Skeletal muscle tissue (tissue), 4 donors: ENCODE results near the gene NOX3. TPM values are rescaled to one million over a fixed set of nuclear protein-coding genes. Genes with fewer than 3 reads are reported as not detected.

Source experiments
- H3K27ac ChIP-seq: one replicate; pipeline ENCODE4 v1.7.0; 2013; ENCODE audit warnings: mild to moderate bottlenecking, low read depth, low read length, inconsistent platforms
- H3K27me3 ChIP-seq, 3 donors: one replicate each; pipeline ENCODE4 v1.7.0; 2013; ENCODE audit warnings: low read length in 3 of 3; ENCODE audit not compliant: control insufficient read depth in 3 of 3, insufficient read depth in 3 of 3
- H3K36me3 ChIP-seq, 3 donors: one replicate each; pipeline ENCODE4 v1.7.0; 2013; ENCODE audit warnings: low read length in 3 of 3; ENCODE audit not compliant: control insufficient read depth in 3 of 3, insufficient read depth in 3 of 3
- H3K4me1 ChIP-seq, 3 donors: one replicate each; pipeline ENCODE4 v1.7.0; 2013; ENCODE audit warnings: low read length in 3 of 3, mild to moderate bottlenecking in 3 of 3; ENCODE audit not compliant: control insufficient read depth in 3 of 3, insufficient read depth in 3 of 3
- H3K4me3 ChIP-seq, 3 donors: one replicate each; pipeline ENCODE4 v1.7.0; 2013; ENCODE audit warnings: low read length in 3 of 3
- H3K9ac ChIP-seq, 3 donors: one replicate each; pipeline ENCODE4 v1.7.0; 2013; ENCODE audit warnings: low read length in 3 of 3, mild to moderate bottlenecking in 3 of 3, moderate library complexity in 2 of 3, low read depth in 1 of 3
- H3K9me3 ChIP-seq, 3 donors: one replicate each; pipeline ENCODE4 v1.7.0; 2013; ENCODE audit warnings: low read length in 3 of 3; ENCODE audit not compliant: control insufficient read depth in 3 of 3
- total RNA-seq: library from RNA; depleted of rRNA; stranded (reverse); fragments of >200 nt; gene quantifications from one replicate; pipeline ENCODE4 v1.2.3, GENCODE V29; 2014
- donor health status: Osteomylitis.

The NOX3 gene
- total RNA-seq, 1 donor from 2014 or later, result not detected

DNA sequence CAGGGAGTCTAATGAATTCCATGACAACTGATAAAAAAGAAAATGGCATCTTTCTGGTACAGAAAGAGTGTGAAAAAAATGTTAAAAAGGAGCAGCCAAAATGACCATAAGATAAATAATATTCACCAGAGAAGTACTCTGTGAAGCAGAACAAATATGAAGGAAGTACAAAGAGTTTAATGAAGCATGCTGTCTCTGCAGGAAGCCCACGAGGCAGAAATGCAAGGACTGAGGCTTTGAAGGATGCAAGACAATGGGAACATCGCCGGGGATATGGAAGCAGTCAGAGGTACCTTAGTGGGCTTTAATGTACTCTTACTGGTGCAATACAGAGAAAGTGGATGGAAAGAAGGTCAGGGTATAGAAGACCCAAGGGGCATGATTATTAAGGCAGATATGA lies 50.7 kb downstream of the NOX3 start:
- Histone ChIP-seq H3K27me3 (no peaks in the 10 kb centered on the region), H3K27ac (no peak overlapping the region), H3K4me1 (no peaks in the 10 kb centered on the region), H3K36me3 (no peaks in the 10 kb centered on the region), H3K9ac (no peak overlapping the region), H3K9me3 (no peaks in the 10 kb centered on the region), H3K4me3 (no peak overlapping the region)

DNA sequence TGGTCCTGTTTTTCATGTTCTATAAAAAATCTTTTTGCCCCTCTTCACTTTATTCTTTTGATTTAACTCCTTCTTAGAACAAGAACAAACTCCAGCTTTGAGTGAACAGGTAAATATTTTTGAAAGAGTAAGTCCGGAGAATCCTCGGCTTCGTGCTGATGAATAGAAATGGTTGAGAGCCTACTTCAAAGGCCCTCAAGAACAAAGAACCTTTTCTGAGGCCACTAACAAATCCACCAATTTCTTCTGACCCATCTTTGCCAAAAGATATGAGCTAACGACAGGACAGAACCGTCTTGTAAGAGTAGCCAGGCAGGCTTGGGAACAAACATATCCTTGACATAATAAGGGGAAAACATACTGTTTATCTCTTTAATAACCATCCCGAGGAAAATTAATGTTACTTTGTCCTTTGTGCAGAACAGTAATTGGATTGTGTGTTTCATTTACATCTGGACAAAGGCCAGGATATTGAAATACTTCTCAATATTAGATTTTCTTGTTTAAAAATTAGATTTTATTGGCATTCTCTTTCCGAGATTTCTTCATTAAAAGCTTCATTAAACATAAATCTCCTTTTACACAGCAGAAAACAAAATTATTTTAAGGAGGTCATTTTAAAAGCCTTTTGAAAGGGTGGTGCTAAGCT lies 52.9 kb downstream of the NOX3 start:
- Histone ChIP-seq H3K4me1 (no peaks in the 10 kb centered on the region), H3K36me3 (no peaks in the 10 kb centered on the region), H3K4me3 (no peak overlapping the region), H3K9me3 (no peaks in the 10 kb centered on the region), H3K27ac (no peak overlapping the region), H3K9ac (no peak overlapping the region), H3K27me3 (no peaks in the 10 kb centered on the region)

DNA sequence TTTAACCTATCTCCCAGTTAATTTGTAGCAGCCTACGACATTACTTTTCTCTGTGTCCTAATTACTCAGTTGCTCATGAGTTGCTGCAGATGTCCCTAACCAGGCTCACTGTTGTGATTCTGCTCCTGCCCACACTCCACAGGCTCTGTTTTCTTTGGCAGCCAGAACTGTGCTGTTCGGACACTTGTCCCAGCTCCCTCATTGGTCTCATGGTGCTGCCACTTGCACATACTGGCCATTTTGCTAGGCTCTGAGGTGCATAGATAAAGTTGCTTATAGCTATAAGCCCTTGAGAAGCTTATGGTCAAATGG lies 55.0 kb downstream of the NOX3 start:
- no peak overlapping the region for H3K27ac ChIP-seq

DNA sequence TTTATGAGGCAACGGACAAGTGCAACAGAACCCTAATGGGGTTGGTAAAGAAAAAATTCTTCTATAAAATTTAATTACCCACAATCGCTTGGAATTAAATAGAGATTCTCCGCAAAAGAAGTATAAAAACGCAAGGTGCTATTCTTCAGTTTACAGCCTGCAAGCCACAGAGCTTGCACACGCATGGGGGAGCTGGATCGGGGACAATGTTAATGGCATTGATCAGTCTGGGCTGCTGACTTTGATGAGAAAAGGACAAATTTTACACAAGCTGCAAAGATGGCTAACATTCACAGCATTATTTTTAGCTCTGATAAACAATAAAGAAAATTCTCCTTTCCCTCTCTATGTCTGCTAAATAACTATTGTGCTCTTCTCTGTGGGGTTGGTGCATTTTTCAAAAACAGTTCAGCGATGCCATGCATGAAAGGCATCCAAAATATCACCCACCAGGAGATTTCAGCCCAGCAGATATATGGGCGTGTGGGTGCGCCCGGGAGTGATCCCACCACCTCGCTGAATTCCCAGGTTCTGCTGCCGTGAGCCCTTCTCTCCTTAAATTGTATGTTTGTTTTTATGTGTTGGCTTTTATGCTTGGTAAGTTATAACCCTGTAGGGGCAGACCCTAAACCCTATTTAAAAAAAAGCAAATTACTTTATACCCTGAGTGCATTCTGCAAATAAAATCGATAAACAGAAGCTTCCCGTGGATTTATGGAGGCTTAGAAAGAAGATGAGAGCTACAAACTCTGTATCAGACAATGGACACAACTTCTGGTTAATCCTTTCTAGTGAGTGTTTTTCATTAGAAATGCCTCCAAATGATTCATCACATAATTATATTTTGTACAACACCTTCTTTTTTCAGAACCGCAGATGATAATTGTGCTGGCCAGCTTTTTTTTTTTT lies 55.6 kb downstream of the NOX3 start:
- H3K36me3 ChIP-seq, result no peaks in the 10 kb centered on the region
- H3K9ac ChIP-seq, result no peak overlapping the region
- H3K27ac ChIP-seq, result no peak overlapping the region
- no peaks in the 10 kb centered on the region for H3K4me1 ChIP-seq
- no peaks in the 10 kb centered on the region for H3K9me3 ChIP-seq
- H3K4me3 ChIP-seq, result no peak overlapping the region
- H3K27me3 ChIP-seq, result no peaks in the 10 kb centered on the region

More for the DNA sequence above, 55.0 kb downstream of the NOX3 start:
- Histone ChIP-seq H3K4me3 (no peak overlapping the region), H3K9me3 (no peaks in the 10 kb centered on the region), H3K36me3 (no peaks in the 10 kb centered on the region), H3K9ac (no peak overlapping the region), H3K27me3 (no peaks in the 10 kb centered on the region), H3K4me1 (no peaks in the 10 kb centered on the region)

DNA sequence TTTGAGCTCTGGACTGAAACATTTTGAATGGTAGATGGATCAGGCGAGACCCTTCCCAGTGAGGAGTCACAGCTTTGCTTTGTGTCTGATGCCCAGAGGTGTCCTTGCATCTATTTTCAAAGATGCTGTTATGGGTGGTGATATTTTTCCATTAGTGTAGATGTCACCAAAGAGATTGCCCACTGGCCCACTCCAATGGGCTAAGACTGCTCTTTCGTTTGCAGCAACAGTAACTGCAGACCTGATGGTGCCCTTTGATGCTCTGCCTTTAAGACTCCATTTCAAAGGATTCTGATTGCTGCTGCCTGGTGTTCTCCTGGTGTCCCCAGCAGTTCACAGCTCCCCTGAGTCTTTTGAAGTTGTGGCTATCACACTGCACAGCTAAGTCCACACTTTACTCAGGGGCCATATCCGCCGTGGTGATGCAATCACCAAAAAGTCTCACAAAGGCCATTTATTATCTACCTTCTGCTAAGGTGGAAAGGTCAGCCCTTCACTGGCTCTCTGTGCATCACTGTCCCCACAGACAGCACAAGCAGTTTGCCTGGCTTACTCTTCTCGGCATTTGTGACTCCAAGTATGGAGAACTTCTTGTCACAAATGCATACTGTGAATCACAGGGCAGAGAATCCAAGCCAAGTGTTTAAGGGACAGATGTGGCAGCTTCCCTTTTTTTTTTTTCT lies 56.4 kb downstream of the NOX3 start:
- Histone ChIP-seq H3K4me1 (no peaks in the 10 kb centered on the region), H3K27ac (no peak overlapping the region), H3K27me3 (no peaks in the 10 kb centered on the region), H3K9me3 (no peaks in the 10 kb centered on the region), H3K36me3 (no peaks in the 10 kb centered on the region), H3K9ac (no peak overlapping the region), H3K4me3 (no peak overlapping the region)

DNA sequence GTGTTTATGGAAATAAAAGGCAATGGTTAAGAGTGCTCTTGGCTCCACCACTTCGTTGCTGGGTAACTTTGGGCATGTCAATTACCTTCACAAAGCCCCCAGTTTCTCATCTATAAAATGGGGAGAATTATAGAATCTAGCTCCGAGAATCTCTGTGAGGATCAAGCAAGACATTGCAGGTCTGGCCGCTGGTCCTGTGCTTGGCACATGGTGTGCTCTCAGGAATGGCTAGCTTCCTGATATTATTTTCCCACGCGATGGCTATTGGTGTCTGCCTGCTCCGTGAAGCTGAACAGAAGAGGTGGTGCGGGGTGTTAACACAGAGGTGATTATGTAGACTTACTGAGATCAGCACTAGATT lies 57.0 kb downstream of the NOX3 start:
- no peak overlapping the region for H3K9ac ChIP-seq
- H3K27me3 ChIP-seq, result no peaks in the 10 kb centered on the region
- H3K4me1 ChIP-seq, result no peaks in the 10 kb centered on the region
- H3K27ac ChIP-seq, result no peak overlapping the region
- H3K4me3 ChIP-seq, result no peak overlapping the region
- no peaks in the 10 kb centered on the region for H3K9me3 ChIP-seq
- H3K36me3 ChIP-seq, result no peaks in the 10 kb centered on the region

DNA sequence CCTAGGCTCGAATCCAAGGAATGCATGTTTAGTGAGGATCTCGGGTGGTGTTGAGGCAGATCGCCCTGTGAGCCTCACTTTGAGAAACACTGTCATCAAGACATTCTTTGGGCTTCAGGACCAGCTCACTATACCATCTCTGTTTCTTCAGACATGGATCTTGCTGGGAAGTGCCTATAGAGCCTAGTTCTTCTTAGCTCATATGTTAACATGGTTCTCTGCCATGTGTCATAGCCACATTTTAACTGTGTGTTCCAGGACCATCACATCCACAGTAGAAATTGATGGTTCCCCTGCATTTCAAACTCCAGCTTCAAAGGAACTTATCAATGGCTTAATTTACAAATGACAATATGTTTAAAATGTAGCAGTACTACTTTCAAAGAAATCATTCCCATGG lies 57.4 kb downstream of the NOX3 start:
- H3K9ac ChIP-seq, result no peak overlapping the region
- H3K9me3 ChIP-seq, result no peaks in the 10 kb centered on the region
- no peaks in the 10 kb centered on the region for H3K27me3 ChIP-seq
- H3K4me3 ChIP-seq, result no peak overlapping the region
- no peak overlapping the region for H3K27ac ChIP-seq
- no peaks in the 10 kb centered on the region for H3K36me3 ChIP-seq
- H3K4me1 ChIP-seq, result no peaks in the 10 kb centered on the region

DNA sequence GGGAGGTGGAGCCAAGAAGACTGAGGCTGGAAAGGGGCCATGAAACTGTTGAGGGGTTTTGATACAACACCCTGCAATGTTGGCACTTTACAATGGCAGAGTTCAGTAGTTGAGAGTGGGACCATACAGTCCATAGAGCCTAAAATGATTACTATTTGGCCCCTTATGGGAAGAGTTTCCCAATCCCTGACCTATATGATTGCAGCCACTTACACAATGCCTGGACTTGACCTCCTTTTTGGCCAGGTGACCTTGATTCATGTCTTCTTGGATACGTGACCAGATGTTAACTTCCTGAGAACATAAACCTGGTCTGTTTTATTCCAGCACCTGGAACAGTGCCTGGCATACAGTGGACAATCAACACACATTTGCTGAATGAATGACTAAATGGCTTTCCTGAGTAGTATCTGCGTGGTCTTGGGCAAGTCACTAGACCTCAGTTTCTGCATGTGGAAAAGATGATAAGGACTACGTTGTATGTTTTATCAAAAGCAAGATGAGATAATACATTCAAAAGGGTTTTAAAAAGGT lies 58.4 kb downstream of the NOX3 start:
- no peaks in the 10 kb centered on the region for H3K4me1 ChIP-seq
- H3K4me3 ChIP-seq, result no peak overlapping the region
- H3K9me3 ChIP-seq, result no peaks in the 10 kb centered on the region
- H3K36me3 ChIP-seq, result no peaks in the 10 kb centered on the region
- no peak overlapping the region for H3K27ac ChIP-seq
- no peak overlapping the region for H3K9ac ChIP-seq
- no peaks in the 10 kb centered on the region for H3K27me3 ChIP-seq

DNA sequence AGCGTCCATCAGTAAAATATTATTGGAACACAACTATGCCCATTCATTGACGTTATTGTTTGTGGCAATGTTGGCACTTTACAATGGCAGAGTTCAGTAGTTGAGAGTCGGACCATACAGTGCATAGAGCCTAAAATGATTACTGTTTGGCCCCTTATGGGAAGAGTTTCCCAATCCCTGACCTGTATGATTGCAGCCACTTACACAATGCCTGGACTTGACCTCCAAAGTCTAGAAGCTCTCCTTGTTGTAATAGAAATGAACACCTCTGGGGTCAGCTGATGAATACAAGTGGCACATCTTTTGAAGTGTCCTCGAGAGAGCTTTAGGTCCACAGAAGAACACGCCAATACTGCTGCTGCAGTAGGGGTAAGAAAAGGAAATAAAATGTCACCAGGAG lies 59.0 kb downstream of the NOX3 start:
- Histone ChIP-seq H3K9ac (no peak overlapping the region), H3K9me3 (no peaks in the 10 kb centered on the region), H3K27ac (no peak overlapping the region), H3K27me3 (no peaks in the 10 kb centered on the region), H3K4me3 (no peak overlapping the region), H3K36me3 (no peaks in the 10 kb centered on the region), H3K4me1 (no peaks in the 10 kb centered on the region)

GRCh38 chr6:155395339-155395738 lies 60.3 kb downstream of the NOX3 start:
- Histone ChIP-seq H3K4me1 (no peaks in the 10 kb centered on the region), H3K27ac (no peak overlapping the region), H3K4me3 (no peak overlapping the region), H3K9me3 (no peaks in the 10 kb centered on the region), H3K36me3 (no peaks in the 10 kb centered on the region), H3K27me3 (no peaks in the 10 kb centered on the region), H3K9ac (no peak overlapping the region)
